Renal cortex interstitium (tissue), 15 donors: ENCODE data around the gene FKBP6. TPM values are rescaled to one million over a fixed set of nuclear protein-coding genes. Genes with fewer than 3 reads are reported as not detected.
"Not testable (repeated sequence)": the region's sequence is repeated elsewhere in the genome, so short reads cannot be mapped to it uniquely, and the experiment has no call there.

Experiments used
- DNase-seq, 11 donors: peaks; one replicate each; pipeline ENCODE4 v3.0.0-alpha.2; 2013; ENCODE audit warnings: low read depth in 9 of 11, low spot score in 4 of 11; ENCODE audit errors: extremely low read depth in 1 of 11
- long read RNA-seq, 16 experiments: transcript quantifications; one replicate each; lab custom pipeline, GENCODE V29; 2026
- polyA plus RNA-seq, 3 donors: library from polyadenylated mRNA; unstranded; fragments of 120-200 nt; gene quantifications; one replicate each; pipeline ENCODE4 v1.2.1, GENCODE V29; 2013; ENCODE audit not compliant: insufficient read length in 3 of 3

Gene FKBP6, protein sequence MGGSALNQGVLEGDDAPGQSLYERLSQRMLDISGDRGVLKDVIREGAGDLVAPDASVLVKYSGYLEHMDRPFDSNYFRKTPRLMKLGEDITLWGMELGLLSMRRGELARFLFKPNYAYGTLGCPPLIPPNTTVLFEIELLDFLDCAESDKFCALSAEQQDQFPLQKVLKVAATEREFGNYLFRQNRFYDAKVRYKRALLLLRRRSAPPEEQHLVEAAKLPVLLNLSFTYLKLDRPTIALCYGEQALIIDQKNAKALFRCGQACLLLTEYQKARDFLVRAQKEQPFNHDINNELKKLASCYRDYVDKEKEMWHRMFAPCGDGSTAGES
- polyA plus RNA-seq, result under 1 TPM; 0.25 to 0.70 (median 0.26) TPM
- long read RNA-seq, donor 1, result 0 reads
- long read RNA-seq, donor 2, result 0 reads
- long read RNA-seq, donor 3, result 0 reads
- long read RNA-seq, donor 4, partial matches to known transcripts, result 22 of 22 reads
- long read RNA-seq, donor 4, other reads (novel, unspliced or antisense), result 0 of 22 reads
- long read RNA-seq, donor 5, result 0 reads
- long read RNA-seq, donor 6, result 0 reads
- long read RNA-seq, donor 7, result 0 reads
- long read RNA-seq, donor 8, result 0 reads
- long read RNA-seq, donor 9, result 0 reads
- long read RNA-seq, donor 10, result 0 reads
- long read RNA-seq, donor 11, result 0 reads
- long read RNA-seq, donor 12, result 0 reads
- long read RNA-seq, donor 13, result 0 reads
- long read RNA-seq, donor 14, result 0 reads
- long read RNA-seq, donor 15, result 0 reads
- long read RNA-seq, donor 16, result 0 reads

DNA sequence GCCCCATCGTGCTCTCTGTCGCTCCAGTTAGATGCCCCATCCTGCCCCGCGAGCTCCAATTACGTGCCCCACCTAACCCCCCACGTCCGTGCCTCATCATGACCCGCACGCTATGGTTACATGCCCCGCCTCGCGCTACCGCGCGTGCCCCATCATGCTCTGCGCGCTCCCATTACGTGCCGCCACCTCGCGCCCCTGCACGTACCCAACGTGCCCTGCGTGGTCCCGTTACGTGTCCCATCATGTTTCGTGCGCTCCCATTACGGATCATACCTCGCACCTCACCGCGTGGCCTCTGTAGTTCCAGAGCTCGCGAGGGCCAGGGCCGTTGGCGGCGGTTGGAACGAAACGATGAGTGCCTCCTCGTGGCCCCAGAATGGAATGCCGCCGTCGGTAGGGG, at the start of gene FKBP6, which contains the start of gene TRIM50:
Gene FKBP6 (plus strand): TSS at position 240 of the 400 bp plus-strand sequence. CDS start 268 bp downstream, outside the sequence.
Gene TRIM50 (minus strand): TSS at position 161 of the 400 bp plus-strand sequence. CDS start 3,295 bp downstream, outside the sequence.
- DNase-seq, result not testable (repeated sequence)

DNA sequence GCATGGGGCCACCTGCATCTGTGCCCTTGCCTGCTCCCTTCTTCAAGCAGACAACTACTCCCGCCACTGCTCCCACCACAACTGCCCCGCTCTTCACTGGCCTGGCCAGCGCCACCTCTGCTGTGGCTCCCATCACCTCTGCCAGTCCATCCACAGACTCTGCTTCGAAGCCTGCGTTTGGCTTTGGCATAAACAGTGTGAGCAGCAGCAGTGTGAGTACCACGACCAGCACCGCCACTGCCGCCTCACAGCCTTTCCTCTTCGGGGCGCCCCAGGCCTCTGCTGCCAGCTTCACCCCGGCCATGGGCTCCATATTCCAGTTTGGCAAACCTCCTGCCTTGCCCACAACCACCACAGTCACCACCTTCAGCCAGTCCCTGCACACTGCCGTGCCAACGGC, 30.7 kb upstream of the FKBP6 start:
- DNase-seq, result not testable (repeated sequence)

DNA sequence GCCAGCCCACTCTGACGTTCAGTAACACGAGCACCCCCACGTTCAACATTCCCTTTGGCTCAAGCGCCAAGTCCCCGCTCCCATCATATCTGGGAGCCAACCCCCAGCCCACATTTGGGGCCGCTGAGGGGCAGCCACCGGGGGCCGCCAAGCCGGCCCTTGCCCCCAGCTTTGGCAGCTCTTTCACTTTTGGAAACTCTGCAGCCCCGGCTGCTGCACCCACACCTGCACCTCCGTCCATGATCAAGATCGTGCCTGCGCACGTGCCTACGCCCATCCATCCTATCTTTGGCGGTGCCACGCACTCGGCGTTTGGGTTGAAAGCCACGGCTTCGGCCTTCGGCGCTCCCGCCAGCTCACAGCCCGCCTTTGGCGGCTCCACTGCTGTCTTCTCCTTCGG, 30.3 kb upstream of the FKBP6 start:
- not testable (repeated sequence) for DNase-seq

DNA sequence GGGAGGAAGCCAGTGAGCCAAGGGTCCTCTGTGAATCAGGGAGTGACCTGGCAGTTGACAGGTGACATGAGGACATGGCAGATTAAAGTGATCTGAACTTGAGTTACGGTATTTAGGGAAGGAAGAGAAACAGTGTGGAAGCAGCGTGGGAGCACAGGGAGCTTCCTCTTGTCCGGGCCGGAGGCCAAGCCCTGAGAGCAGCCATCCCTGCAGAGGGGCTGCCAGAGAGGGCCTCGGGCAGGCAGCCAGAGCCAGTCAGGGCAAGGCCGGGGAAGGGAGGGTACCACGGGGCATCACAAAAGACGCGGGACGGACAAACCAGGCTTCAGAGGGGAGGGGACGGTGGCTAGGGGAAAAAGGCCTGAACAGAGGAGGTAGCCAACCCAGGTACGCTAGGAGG, 28.1 kb upstream of the FKBP6 start:
- DNase-seq, result not testable (repeated sequence)

DNA sequence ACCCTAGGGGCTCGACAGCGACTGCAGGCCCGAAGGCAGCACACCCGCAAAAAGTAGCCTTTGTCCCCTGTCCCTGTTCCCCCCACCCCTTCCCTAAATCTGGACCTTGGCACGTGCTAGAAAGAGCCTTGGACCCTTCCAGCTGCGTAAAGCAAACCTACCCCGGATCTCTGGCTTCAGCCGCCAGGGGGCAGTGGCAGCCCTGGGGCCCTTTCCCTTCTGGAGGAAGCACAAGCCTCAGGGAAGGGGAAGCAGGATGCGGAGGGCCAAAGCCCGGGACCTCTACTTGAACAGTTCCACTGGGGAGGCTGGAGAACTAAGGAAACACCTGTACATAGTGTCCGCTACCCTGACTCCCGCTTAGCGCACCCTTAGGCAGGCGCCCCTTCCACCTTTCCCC, 26.9 kb upstream of the FKBP6 start:
- DNase-seq, result not testable (repeated sequence)

DNA sequence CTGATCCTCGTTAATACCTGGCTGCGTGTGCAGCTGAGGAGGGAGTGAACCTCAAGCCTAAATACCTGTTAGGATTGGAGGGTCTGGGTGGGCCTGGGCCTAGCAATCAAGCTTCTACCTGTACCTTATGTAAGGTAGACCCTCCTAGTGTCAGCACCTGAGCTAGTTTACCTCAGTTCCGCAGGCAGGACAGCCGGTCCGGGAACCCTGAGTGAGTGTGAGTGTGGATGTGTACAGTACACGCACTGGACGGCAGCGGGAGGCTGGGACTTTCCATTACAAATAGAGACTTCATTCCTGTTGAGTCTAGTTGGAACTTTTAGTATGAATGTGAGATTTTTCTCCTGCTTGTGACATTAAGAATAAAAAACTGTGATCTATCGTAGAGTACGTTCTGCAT, 25.1 kb upstream of the FKBP6 start:
- DNase-seq, result not testable (repeated sequence)

DNA sequence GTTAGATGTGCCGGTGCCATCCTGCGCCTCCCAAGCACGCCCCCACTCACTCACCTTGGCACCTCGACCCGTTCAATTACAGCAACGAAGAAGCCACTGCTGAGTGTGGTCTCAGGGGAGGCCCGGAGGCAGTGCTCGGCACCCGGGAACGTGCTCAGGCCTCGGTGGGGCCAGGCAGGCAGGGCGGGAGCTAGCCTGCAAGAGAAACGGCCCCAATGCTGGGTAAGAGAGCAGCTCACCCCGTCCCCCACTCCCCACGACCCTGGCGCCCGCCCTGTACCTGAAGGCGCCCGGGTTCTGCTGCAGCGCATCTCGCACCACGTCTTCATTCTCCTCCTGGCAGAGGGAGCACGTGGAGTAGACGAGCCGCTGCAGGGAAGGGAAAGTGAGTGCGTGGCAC, 24.4 kb upstream of the FKBP6 start:
- DNase-seq, result no peak

DNA sequence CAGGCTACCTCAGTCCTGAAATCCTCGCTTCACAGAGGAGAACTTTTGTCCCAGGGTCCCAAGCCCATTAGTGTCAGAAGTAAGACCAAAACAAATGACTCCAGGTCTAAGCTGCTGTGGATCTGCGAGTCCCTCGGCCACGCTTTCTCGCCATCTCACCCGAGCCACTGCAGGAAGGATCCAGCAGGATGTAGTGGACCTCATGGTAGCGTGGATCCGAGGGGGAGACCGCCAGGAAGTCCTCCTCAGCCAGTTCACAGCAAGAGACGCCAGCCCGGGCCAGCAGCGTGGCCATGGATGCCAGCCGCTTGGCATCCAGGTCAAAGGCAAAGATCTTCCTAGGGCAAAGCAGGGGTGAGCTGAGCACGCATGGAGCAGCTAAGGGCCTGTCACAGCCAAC, 23.9 kb upstream of the FKBP6 start:
- DNase-seq, result no peak

DNA sequence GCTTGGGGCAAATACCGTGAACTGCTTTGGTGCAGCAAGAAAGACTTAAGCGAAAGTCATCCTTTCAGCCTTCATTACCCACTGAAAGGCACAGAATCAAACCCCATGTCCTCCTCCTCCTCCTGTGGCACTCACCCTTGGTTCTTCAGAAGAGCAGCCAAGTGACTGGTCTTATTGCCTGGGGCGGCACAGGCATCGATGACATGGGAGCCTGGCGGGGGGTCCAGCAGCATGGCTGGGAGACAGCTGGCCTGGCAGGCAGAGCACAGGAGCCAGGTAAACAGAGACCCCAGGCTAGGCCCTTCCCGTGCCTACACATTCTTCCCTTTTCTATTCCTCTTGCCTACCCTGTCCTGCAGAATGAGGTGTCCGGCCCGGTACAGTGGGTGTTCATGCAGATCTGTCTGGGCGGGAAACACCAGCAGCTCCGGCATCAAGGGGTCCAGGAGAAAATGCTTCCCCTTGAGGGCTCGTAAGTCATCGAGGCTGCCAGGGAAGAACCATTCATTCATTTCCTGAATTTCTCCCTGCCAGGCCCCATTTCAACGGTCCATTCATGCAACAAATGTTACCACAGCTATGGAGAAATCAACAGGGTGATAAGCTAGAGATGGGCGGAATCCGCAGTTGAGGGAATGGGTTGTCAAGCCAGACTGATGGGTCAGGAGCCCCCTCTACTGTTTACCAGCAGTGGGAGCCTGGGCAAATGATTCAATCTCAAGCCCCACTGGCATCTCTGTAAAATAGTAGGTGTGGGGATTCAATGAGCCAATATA, 23.2 kb upstream of the FKBP6 start:
- not testable (repeated sequence) for DNase-seq

DNA sequence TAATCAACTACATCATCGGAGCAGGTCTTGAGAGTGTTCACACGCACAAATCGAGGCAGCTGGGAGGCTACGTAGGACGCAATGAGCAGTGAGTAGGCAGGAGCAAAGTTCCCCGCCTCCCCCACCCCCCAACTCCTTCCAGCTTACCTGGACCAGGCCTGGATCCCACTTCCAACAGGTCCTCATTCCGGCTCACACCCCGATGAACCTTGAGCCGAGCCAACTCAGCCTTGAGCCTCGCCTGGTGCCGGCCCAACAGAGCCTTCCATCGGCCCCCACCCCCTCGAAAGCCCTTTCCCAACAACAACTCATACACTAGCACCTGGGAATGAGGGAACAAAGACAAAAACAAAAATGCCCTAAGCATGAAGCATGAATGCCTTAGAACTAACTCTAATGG, 20.5 kb upstream of the FKBP6 start:
- no peak for DNase-seq

DNA sequence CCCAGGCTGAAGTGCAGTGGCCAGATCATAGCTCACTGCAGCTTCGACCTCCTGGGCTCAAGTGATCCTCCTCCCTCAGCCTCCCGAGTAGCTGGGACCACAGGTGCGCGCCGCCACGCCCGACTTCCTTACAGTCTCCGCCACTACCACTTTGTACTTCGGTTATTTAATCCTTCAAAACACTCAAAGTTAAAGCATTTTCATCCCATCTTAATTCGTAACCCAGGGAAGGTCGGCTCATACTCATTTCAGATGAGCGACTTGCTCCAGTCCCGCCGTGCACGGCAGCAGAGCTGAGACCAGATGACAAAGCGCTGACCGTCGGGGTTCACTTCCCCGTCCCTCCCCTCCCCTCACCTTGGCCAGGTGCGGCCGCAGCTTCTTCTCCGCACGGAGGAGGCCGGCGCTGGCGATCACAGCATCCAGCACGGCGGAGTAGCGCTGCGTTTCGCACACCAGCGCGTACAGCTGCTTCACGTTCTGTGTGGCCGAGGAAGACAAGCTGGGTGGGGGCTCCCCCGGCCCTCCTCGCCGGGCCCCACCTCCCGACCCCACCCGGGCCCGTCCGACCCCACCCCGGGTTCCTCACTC, 19.8 kb upstream of the FKBP6 start:
- no peak for DNase-seq

DNA sequence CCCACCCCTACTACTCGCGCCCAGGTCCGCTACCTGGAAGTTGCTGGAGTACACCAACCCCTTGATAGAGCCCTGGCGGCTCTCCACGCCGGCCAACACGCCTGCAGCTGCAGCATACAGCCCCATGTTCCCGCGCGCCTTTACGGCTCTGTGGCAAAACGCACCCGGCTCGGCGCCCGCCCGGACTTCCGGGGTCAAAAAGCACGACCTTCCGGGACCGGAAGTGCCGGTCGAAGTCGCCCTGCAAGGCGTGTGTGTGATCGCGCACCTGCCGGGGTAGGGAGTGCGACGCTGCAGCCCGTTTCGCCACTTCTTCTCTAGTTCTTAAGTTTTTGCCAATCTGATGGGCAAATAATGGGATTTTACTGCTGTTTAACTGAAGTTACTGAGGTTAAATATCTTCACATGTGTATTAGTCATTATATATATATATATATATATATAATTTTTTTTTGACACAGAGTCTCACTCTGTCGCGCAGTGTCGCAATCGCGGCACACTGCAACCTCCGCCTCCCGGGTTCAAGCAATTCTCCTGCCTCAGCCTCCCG, 19.2 kb upstream of the FKBP6 start, which contains the start of gene NSUN5:
Gene NSUN5 (minus strand): TSS at position 162 of the 550 bp plus-strand sequence. CDS start 36 bp downstream, at position 126.
- peak in 10 of 11 donors; percentile 38 to 68 (median 64) for DNase-seq

DNA sequence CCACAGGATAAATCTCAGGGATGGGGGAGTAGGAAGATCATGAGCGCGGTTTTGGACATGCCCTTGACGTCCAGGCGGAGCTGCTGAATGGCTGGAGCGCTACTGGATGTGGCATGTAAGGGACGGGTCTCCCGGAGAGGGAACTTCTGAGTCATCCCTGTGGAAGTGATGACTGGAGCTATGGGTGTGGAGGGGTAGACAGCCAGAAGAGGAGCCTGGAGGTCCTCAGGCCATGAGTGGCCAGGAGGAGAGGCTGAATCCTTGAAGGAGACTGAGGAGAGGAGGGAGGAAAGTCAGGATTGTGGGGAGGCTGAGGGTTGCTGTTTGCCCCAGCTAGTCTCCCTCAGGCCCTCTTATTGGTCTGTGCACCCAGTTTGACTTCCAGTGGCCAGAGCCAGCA, 16.5 kb upstream of the FKBP6 start:
- DNase-seq, result not testable (repeated sequence)

DNA sequence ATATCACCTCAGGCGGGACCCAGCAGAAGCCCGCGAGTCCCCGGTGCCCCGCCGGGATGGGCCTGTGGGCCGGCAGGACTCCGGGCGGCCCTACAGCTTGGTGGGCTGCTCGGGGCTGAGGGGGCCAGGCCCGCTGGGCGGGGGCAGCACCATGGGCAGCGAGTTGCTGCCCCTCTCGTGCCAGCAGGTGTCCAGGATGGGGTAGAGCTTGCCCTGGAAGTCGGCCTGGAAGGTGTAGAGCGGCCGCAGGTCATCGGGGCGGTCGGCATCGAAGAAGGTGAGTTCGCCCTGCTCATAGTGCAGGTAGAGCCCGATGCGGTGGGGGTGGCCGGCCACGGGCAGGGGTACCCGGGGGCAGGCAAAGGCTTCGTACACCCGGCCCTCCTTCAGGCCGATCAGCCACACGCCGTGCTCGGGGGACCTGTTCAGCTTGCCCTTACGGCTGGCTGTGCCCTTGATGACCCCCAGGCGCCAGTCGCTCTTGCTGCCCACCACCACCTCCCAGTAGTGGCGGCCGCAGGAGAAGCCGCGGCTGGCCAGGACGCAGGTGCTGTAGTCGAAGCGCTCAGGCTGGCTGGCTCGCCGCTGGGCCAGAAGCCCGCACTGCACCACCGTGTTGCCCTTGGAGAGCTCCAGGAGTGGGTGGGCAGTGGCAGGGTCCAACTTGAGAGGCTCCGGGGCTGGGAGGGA, 15.0 kb upstream of the FKBP6 start:
- DNase-seq, result no peak

DNA sequence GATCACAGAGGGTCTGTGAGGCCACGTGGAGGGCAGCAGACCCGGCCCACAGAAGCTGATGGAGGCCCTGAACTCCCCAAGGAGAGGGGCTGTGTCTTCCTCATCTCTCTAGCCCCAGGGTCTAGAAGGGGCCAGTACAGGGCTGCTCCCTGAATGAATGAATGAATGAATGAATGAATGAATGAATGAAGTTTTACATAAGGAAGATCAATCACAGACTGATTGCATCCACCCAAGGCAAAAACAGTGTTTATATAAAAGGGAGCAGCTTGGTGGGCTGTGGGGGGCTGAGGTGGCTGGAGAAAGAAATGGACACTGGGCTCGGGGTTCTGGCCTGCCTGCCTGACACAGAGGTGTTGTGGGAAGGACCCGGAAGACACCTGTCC, 14.4 kb upstream of the FKBP6 start:
- no peak for DNase-seq

DNA sequence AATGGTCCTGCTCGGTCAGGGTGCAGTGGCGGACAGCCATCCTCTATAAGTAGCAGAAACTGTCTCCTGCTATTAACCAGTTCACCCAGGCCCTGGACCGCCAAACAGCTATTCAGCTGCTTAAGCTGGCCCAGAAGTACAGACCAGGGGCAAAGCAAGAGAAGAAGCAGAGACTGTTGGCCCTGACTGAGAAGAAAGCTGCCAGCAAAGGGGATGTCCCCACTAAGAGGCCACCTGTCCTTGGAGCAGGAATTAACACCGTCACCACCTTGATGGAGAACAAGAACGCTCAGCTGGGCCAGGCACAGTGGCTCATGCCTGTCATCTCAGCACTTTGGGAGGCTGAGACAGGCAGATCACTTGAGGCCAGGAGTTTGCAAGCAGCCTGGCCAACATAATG, 13.7 kb upstream of the FKBP6 start:
- DNase-seq, result no peak

DNA sequence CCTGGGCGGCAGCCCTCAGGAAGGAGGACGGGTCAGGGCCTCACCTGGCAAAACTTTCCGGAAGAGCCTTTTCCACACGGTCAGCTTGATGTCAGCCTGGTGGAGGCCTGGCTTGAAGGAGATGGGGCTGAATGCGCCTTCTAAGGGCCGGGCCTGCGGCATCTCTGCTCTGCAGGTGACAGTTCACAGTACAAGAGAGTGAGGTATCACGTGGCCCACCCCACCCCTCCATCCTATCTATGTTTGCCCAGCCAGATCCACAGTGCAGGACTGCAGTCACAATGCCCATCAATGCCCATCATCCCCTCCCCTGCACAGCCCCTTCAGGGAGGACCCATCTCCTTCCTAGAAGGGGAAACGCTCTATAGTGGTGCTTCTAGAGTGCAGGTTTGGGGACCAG, 11.4 kb upstream of the FKBP6 start:
- no peak for DNase-seq

DNA sequence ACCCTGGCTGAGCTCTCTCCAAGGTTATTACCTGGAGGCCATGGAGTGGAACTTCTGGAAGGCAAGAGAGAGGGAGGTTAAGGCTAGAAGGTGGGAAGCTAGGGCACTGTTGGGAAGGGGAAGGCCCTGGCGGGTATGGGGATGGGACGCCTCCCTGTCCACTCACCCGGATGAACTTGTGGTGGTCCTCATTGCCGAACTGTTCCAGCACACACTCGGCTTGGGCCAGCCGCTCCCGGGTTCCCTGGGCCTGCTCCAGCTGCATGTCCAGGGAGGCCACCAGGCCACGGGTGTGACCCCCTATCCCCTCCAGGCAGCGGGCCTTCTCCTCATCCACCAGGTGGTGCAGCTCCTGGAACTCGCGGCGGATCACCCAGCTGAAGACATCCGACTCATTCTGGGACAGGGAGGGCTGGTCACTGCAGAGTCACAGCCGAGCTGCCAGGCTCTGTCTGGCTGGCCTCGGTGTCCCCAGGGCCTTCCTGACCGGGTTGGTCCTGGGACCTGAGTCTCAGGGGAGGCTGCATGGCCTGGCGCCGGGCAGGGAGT, 9.2 kb upstream of the FKBP6 start:
- DNase-seq, result not testable (repeated sequence)
